ENCODE measurements around the gene NAV2. TPM values are rescaled to one million over a fixed set of nuclear protein-coding genes. Genes with fewer than 3 reads are reported as not detected.

NAV2 gene
- total RNA-seq, 1 donor from 2014 or later = 50.8 TPM

DNA sequence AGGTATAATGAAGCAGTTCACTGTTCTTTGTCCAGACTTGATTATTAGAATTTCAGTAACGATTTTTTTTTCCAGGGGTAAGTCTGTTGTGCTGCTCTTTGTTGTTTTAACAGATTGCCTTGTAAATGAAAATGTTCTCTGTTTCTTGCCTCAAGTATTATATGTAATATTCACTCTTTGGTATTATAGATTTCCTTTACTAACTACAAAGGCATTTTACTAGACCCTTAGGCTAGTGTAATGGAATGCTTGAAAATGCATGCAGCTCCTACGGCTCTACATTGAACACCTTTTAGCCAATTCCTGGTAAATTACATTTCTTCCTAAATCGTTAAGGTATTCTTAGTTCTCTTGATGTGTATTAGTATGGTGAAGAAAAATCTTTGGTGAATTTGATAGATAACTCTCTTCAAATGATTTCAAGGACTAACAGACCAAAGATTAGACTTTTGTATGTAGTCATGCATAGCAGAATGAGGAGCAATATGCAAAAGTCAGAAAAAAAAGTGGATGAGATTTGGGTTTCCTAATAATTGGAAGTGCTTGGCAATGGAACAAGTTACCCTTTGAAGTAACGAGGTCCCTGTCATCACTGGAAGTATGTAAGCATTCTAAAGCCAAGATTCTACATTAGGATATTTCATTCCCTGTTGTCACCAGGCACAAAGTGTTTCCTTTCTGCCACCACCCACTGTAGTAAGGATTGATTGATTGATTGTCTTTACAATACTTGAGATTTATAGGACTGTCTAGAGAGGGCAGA, 334.6 kb downstream of the NAV2 start:
- intact Hi-C loops (cut with DNase I) = loop anchor here (5.0 kb wide), 2 partner anchors 45 to 65 kb away; no protein-coding TSS in a partner anchor
- no peak for DNase-seq (ENCODE audit: low spot score)

DNA sequence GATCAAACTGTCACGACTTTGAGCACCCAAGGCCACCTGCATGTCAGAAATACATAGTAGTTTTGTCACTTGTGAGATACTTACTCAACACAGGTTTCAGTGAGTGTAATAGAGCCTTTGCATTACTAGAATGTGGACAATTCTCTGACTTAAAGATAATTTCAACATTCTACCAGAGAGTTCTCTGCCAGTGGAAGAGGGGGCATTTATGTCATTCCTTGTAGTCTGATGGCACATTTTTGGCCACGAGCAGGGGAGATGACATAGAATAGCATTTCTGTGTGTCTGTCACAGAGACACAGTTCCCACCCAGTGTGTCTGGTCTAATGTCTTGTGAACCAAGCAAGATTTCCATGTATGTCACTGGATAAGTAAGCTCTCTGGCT, 335.1 kb downstream of the NAV2 start:
- DNase-seq (ENCODE audit: low spot score) = no peak
- intact Hi-C loops (cut with DNase I) = loop anchor here (2.0 to 5.0 kb wide), 3 partner anchors 45 to 65 kb away; no protein-coding TSS in a partner anchor

DNA sequence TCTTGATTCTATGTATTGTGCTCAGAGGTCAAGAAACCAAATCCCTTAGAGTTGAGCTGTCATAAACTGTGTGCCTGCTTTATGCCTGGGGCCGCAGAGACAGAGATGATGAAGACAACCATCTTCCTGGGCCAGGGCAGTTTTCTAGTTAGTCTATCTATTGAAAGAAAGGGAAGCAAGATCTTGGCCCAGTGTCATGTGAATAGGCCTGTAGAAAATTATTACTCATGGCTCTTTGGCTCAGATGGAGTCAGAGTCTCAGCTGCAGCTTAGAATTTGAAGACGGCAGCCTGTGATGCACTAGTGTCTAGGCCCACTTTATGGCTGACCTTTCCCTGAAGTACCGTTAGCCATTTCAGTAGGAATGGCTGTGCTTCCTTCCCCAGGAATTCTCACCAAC, 335.6 kb downstream of the NAV2 start:
- no peak for DNase-seq (ENCODE audit: low spot score)
- intact Hi-C loops (cut with DNase I) = loop anchor here (2.0 to 5.0 kb wide), 3 partner anchors 44 to 64 kb away; no protein-coding TSS in a partner anchor

DNA sequence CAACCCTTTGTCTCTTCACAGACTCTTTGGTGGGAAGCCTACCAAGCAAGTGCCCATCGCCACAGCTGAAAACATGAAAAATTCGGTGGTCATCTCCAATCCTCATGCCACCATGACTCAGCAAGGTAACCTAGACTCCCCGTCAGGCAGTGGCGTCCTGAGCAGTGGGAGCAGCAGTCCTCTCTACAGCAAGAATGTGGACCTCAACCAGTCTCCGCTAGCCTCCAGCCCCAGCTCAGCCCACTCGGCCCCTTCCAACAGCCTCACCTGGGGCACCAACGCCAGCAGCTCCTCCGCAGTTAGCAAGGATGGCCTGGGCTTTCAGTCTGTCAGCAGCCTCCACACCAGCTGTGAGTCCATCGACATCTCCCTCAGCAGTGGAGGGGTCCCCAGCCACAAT, 336.1 kb downstream of the NAV2 start:
- DNase-seq (ENCODE audit: low spot score) = no peak
- intact Hi-C loops (cut with DNase I) = loop anchor here (2.0 to 5.0 kb wide), 3 partner anchors 44 to 64 kb away; no protein-coding TSS in a partner anchor

DNA sequence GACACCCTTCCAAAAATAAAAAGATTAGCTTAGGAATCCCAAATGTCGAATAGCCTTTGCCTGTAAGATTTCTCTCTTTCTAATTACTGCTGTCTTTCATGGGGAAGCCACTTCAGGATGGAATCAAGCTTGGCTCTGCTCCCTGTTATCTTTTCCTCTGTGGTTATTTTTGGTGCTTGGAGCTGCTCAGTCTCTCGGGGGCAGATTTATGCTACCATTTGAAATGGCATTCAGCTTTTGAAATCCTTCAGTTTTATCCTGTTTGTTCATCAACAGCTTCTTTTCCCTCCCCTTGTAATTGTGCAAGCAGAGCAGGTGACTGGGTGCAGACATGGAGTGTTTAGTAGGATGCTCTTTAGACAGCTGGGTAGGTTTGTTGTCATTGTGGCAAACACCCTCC, 336.6 kb downstream of the NAV2 start:
- DNase-seq (ENCODE audit: low spot score) = no peak
- intact Hi-C loops (cut with DNase I) = loop anchor here (2.0 to 5.0 kb wide), 3 partner anchors 43 to 63 kb away; no protein-coding TSS in a partner anchor

- intact Hi-C loops (cut with DNase I) = no loop called here
- no peak for DNase-seq (ENCODE audit: low spot score)
Observed at GRCh38 chr11:20050048-20050447, 337.4 kb downstream of the NAV2 start.

DNA sequence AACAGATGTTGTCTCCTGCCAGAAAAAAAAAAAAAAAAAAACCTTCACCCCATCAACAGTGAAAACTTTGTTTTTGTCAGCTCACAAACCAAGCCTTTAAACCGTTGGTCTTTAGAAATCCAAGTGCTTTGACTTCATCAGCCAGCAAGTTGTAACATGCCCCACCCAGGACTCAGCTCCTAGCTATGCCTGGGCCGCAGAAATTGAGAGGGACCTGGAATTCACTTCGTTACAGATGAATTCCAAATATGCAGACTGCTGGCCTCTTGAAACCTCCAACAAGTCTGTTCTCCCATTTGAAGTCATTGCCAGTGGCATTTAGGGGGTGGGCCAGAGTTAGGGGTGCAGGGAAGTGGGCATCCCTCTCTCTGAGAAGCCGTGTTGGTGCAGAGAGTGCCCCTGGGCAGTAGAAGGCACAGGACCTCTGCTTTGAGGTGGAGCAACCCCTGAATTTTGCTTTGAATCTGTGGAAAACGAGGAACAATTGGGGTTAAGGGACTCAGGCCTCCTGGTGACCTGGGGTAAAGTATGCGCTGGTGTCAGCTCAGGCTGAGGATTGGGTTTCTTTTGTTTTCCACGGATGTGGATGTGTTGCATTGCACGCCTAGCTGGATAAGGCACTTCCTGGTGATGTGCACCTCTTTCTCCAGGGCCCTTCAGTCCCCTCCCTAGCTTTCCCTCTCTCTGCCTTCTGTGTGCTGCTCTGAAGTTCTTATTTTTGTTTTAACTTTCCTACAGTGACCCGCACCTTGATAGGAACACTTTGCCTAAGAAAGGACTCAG, 338.1 kb downstream of the NAV2 start:
- intact Hi-C loops (cut with DNase I) = no loop called here
- DNase-seq (ENCODE audit: low spot score) = no peak

GRCh38 chr11:20051469-20052399, 339.1 kb downstream of the NAV2 start:
- DNase-seq (ENCODE audit: low spot score) = no peak
- intact Hi-C loops (cut with DNase I) = no loop called here

GRCh38 chr11:20053572-20053971, 340.9 kb downstream of the NAV2 start:
- intact Hi-C loops (cut with DNase I) = no loop called here
- no peak for DNase-seq (ENCODE audit: low spot score)

GRCh38 chr11:20054584-20054983, 341.9 kb downstream of the NAV2 start:
- DNase-seq (ENCODE audit: low spot score) = no peak
- intact Hi-C loops (cut with DNase I) = no loop called here

GRCh38 chr11:20055312-20055711, 342.7 kb downstream of the NAV2 start:
- no peak for DNase-seq (ENCODE audit: low spot score)
- intact Hi-C loops (cut with DNase I) = no loop called here

- DNase-seq (ENCODE audit: low spot score) = no peak
- intact Hi-C loops (cut with DNase I) = no loop called here
Observed at GRCh38 chr11:20056109-20056949, 343.7 kb downstream of the NAV2 start.

DNA sequence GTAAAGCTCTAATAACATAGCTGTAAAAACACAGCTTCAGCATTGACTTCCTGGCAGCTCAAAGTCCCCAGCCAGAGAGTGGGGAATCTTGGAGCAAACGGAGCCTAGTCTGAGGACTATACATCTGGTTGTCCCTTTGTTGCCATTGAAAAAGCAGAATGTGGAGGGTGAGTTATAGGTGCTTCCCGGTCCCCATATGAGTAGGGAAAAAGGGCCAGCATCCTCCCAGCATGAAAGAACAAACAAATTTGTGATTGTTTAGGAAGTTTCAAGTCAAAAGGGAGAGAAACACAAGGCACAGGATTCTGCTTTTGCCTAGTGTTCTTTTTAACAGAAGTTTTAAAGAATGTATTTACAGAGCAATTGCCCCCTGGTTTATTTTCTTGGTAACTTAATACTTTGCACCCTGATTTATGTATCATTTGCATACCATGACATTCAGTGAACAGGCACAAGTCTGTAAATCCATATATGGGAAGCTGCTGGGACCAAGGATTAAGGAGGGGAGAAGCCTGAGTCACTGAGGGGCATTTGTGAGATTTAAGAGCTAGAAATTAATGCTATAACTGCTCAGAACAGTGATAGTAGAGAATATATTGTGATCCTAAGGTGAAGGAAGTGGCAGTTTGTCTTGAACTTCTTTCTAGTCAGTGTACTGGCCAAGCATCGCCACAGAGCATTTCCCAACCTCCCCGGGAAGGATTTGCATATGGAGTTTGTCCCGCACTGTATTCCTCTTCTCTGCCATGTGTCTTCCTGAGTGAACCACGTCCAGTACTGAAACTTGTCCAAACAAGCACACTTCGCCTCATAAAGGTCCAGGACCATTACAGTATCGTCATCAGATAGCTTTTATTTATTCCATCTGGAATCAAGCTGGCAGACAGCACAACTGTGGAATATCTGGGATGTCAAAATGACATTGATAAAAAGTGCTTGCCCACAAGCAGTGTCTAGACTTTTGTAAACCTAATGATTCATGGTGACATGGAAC, 344.6 kb downstream of the NAV2 start:
- no peak for DNase-seq (ENCODE audit: low spot score)
- intact Hi-C loops (cut with DNase I) = no loop called here

- DNase-seq (ENCODE audit: low spot score) = no peak
- intact Hi-C loops (cut with DNase I) = no loop called here
Observed at GRCh38 chr11:20058749-20059458, 346.3 kb downstream of the NAV2 start.

GRCh38 chr11:20059587-20060021, 347.0 kb downstream of the NAV2 start:
- intact Hi-C loops (cut with DNase I) = no loop called here
- DNase-seq (ENCODE audit: low spot score) = no peak

DNA sequence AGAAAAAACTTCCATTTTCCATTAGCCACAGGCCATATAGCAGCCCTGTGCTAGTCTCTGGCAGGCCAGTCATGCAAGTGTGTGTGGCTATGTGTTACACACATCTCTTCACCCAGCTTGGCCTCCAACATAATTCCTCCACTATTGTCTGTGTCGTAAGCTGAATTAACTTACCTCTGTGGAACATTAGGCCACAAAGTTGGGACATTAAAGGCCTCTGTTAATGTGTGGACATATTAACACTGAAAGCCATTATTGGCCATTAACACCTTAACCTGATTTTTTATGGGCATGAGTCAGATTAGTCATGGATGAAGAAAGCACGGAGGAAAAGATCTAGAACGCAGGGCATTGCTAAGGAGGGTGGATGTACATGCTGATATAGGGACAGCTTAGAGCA, 347.5 kb downstream of the NAV2 start:
- DNase-seq (ENCODE audit: low spot score) = no peak

GRCh38 chr11:20060647-20061205, 348.1 kb downstream of the NAV2 start:
- intact Hi-C loops (cut with DNase I) = no loop called here
- no peak for DNase-seq (ENCODE audit: low spot score)

More for the DNA sequence above, 347.5 kb downstream of the NAV2 start:
- intact Hi-C loops (cut with DNase I) = no loop called here

Measured in cardiac septum (tissue), 1 donor.